Pancreas (tissue), 10 donors: ENCODE measurements around the gene TM9SF1. TPM values are rescaled to one million over a fixed set of nuclear protein-coding genes. Genes with fewer than 3 reads are reported as not detected.

Experiments used
- ATAC-seq, 4 donors: fragments of 200-7000 bp; cut with Tn5 transposase; one replicate each; pipeline versions ENCODE4 v1.8.0 to v1.9.1; 2020; ENCODE audit warnings: mild to moderate bottlenecking in 4 of 4, moderate library complexity in 4 of 4
- DNase-seq, 6 donors: peaks; one replicate each; pipeline ENCODE4 v3.0.0-alpha.2; 2020
- FAIRE-seq: peaks from 2 replicates; lab custom pipeline; 2012; peaks lifted over from hg19 to GRCh38; lab: Jason Lieb, UNC
- H3K27ac ChIP-seq, 4 donors: fragments of 200-600 bp; sonication (generic); 1 replicate in 3 of 4; 2 replicates in 1 of 4; pipeline versions ENCODE4 v1.5.0 to v1.8.0; 2020
- H3K27me3 ChIP-seq, 4 donors: fragments of 200-600 bp; one replicate each; pipeline ENCODE4 v1.8.0; 2021
- H3K36me3 ChIP-seq, 3 donors: fragments of 200-600 bp; sonication (generic) in 1 of 3; one replicate each; pipeline versions ENCODE4 v1.5.0 to v1.8.0; 2020 to 2021
- H3K4me1 ChIP-seq, 3 donors: fragments of 200-600 bp; one replicate each; pipeline ENCODE4 v1.8.0; 2021
- H3K4me3 ChIP-seq, 4 donors: fragments of 200-600 bp; sonication (generic) in 2 of 4; one replicate each; pipeline versions ENCODE4 v1.5.0 to v1.8.0; 2020 to 2021
- H3K9me3 ChIP-seq, 4 donors: fragments of 200-600 bp; one replicate each; pipeline ENCODE4 v1.8.0; 2021
- CTCF ChIP-seq, 4 donors: fragments of 200-600 bp; sonication (generic) in 3 of 4; IDR thresholded peaks; one replicate each; pipeline versions ENCODE4 v1.5.0 to v1.8.0; 2021; ENCODE audit warnings: antibody characterized with exemption in 4 of 4
- WGBS, 2 donors: extraction: QIAGEN DNeasy Blood & Tissue Kit; methylation state at CpG; one replicate each; pipeline ENCODE4 v1.1.7; 2013; 5-methylcytosine and 5-hydroxymethylcytosine counted together
- intact Hi-C, 3 donors: fragments of 100-400 bp; cut with DNase I; formaldehyde crosslinking; loops; one replicate each; pipeline versions ENCODE4 v1.11.1 to v1.14.2; 2022
- polyA plus RNA-seq, 2 donors: library from polyadenylated mRNA; stranded (reverse); fragments of 200-250 nt; gene quantifications; one replicate each; pipeline ENCODE4 v1.2.3, GENCODE V29; 2013
- total RNA-seq, 6 donors: library from RNA; stranded (reverse); fragmentation: NEBNext Ultra II Directional in 4 of 6; extraction: Animal tissue kit (Norgen Biotek cat#: 25700) in 4 of 6; gene quantifications; one replicate each; pipeline versions ENCODE4 v1.2.1 to v1.2.4, GENCODE V29; 2021 to 2023
- donor health status: healthy with polysubstance abuse.
- donor health status: DM: no; HTN: no; CAD: no; lungs with moderate emphysema.
- donor health status: DM: no; HTN: no; CAD: no.
- donor health status: control.
- donor health status: control.
- donor health status: Bipolar disorder and iron deficiency.
- donor health status: DM: yes; HTN: yes; CAD: no.
- donor health status: DM: no; HTN: no; CAD: no.
- donor health status: DM: no; HTN: no; CAD: no.
- donor health status: DM: yes; HTN: yes; CAD: no.

Gene TM9SF1
- total and polyA plus RNA-seq, 8 donors, result 20.5 to 46.8 (median 37.9) TPM

- Histone ChIP-seq H3K4me1 (peaks cover 0 to 11% (median 0%) of the 10 kb centered on the region in 3 donors), H3K36me3 (peaks cover 8 to 48% (median 22%) of the 10 kb centered on the region in 3 donors), H3K27ac (no peak overlapping the region), H3K4me3 (no peak overlapping the region), H3K27me3 (no peaks in the 10 kb centered on the region), H3K9me3 (no peaks in the 10 kb centered on the region)
- 88 to 94% methylated on average over 12 of the region's 12 CpGs for WGBS, 2 donors
- no peak for ATAC-seq
- TF ChIP-seq CTCF (IDR thresholded peaks at IDR 0.05), result no peak
- intact Hi-C loops, result no loop called here
- DNase-seq, result peak in 1 of 6 donors; percentile 35
- no peak for FAIRE-seq
These were observed 37.9 kb downstream of the TM9SF1 start for GRCh38 chr14:24157331-24157730.

DNA sequence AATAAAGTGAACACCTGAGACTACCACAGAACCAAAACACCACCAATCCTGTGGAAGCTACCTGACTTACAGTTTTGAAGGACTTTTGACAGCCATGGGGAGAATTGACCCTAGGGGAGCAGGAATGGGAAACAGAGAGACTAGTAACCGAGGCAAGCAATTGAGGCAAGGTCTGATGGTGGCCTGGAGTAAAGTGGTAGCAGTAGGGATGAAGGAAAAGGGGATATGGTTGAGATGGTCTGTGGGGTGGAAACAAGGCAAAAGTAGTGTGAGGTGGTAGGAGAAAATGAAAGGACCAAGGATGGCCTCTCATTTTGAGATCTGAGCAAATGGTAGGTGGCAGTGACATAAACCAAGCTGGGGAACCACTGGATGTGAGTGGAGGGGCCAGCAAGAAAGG lies 38.4 kb downstream of the TM9SF1 start:
- WGBS, 2 donors, result 92 to 93% methylated on average over 1 of the region's 1 CpG
- Histone ChIP-seq H3K27me3 (no peaks in the 10 kb centered on the region), H3K27ac (no peak overlapping the region), H3K4me1 (peaks cover 0 to 6% (median 0%) of the 10 kb centered on the region in 3 donors), H3K4me3 (no peak overlapping the region), H3K36me3 (peaks cover 8 to 50% (median 23%) of the 10 kb centered on the region in 3 donors), H3K9me3 (no peaks in the 10 kb centered on the region)
- ATAC-seq, result no peak
- no peak for FAIRE-seq
- intact Hi-C loops, result no loop called here
- no peak for TF ChIP-seq CTCF (IDR thresholded peaks at IDR 0.05)
- no peak for DNase-seq

DNA sequence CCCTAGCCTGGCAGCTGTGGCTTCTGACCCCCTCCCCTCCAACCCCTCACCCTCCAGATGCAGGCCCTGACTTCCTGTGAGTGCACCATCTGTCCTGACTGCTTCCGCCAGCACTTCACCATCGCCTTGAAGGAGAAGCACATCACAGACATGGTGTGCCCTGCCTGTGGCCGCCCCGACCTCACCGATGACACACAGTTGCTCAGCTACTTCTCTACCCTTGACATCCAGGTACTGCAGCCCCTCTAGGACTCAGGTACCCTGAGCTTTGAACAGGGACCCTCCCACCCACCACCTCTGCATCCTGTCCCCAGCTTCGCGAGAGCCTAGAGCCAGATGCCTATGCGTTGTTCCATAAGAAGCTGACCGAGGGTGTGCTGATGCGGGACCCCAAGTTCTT lies 40.1 kb downstream of the TM9SF1 start:
- DNase-seq (peak in 1 of 6 donors; percentile 42), ATAC-seq (no peak), FAIRE-seq (no peak)
- no peak overlapping the region for H3K4me3 ChIP-seq
- intact Hi-C loops, result no loop called here
- TF ChIP-seq CTCF (IDR thresholded peaks at IDR 0.05), result no peak
- H3K27ac ChIP-seq, result no peak overlapping the region
- no peaks in the 10 kb centered on the region for H3K27me3 ChIP-seq
- H3K9me3 ChIP-seq, result no peaks in the 10 kb centered on the region
- 96 to 97% methylated on average over 10 of the region's 10 CpGs for WGBS, 2 donors
- peaks cover 8 to 65% (median 37%) of the 10 kb centered on the region in 3 donors for H3K36me3 ChIP-seq
- no peaks in the 10 kb centered on the region for H3K4me1 ChIP-seq

GRCh38 chr14:24151404-24152080 lies 43.7 kb downstream of the TM9SF1 start:
- intact Hi-C loops, result no loop called here
- no peak for FAIRE-seq
- WGBS, 2 donors, result 94% methylated on average over 16 of the region's 16 CpGs

More at GRCh38 chr14:24151404-24152080, 43.7 kb downstream of the TM9SF1 start:
- no peak overlapping the region for H3K4me3 ChIP-seq
- no peak for ATAC-seq
- peaks cover 0 to 7% (median 6%) of the 10 kb centered on the region in 3 donors for H3K4me1 ChIP-seq
- peak in 2 of 6 donors; percentile 50 to 67 for DNase-seq
- no peaks in the 10 kb centered on the region for H3K27me3 ChIP-seq
- peaks cover 3 to 59% (median 37%) of the 10 kb centered on the region in 3 donors for H3K36me3 ChIP-seq
- TF ChIP-seq CTCF (IDR thresholded peaks at IDR 0.05), result no peak
- no peak overlapping the region for H3K27ac ChIP-seq
- no peaks in the 10 kb centered on the region for H3K9me3 ChIP-seq
